ENCODE measurements around the gene RC3H2. TPM values are rescaled to one million over a fixed set of nuclear protein-coding genes. Genes with fewer than 3 reads are reported as not detected.

Gene RC3H2
- total RNA-seq, 1 experiment from 2014 or later: 37.5 TPM

GRCh38 chr9:122922713-122923112 is 17.6 kb upstream of the RC3H2 start:
- H3K4me3 Mint-ChIP-seq: peak overlapping the region; percentile 32
- DNase-seq (ENCODE audit: low spot score) (no peak), ATAC-seq (peak; percentile 72)
- no peaks in the 10 kb centered on the region for H3K27me3 Mint-ChIP-seq (ENCODE audit: low read depth)
- peaks cover 23% of the 10 kb centered on the region for H3K4me1 Mint-ChIP-seq
- TF ChIP-seq MYBL2 (CRISPR knock-in tag; IDR thresholded peaks at IDR 0.05) (no peak), USF2 (CRISPR knock-in tag; IDR thresholded peaks at IDR 0.05) (peak; percentile 51)
- H3K36me3 Mint-ChIP-seq: peaks cover 9% of the 10 kb centered on the region; the same call in 1 of the 2 replicates
- POLR2A ChIA-PET: interaction anchor here (0.6 to 1.2 kb wide), 3 partner anchors 10 to 82 kb away, joined by 4 to 5 read pairs (median 5); partner anchors contain the start of genes RABGAP1 and ZBTB6
- no peaks in the 10 kb centered on the region for H3K9me3 Mint-ChIP-seq
- H3K27ac Mint-ChIP-seq: peak overlapping the region; percentile 96
- CTCF ChIA-PET: interaction anchor here (0.9 kb wide), 1 partner anchor 17 kb away, joined by 3 read pairs; no protein-coding TSS in a partner anchor

- no peak for DNase-seq (ENCODE audit: low spot score)
- no peak overlapping the region for H3K27ac Mint-ChIP-seq
- peaks cover 9% of the 10 kb centered on the region; the same call in 1 of the 2 replicates for H3K36me3 Mint-ChIP-seq
- ChIA-PET CTCF (no interaction called here), POLR2A (no interaction called here)
- TF ChIP-seq ZNF281 (CRISPR knock-in tag; IDR thresholded peaks at IDR 0.05) (no peak), FOXK1 (CRISPR knock-in tag; IDR thresholded peaks at IDR 0.05) (no peak), TP53 (CRISPR knock-in tag; IDR thresholded peaks at IDR 0.05) (no peak), JAZF1 (CRISPR knock-in tag; IDR thresholded peaks at IDR 0.05) (no peak), ZNF416 (CRISPR knock-in tag; IDR thresholded peaks at IDR 0.05) (no peak), ZNF425 (CRISPR knock-in tag; conservative IDR thresholded peaks at IDR 0.05) (no peak)
- ATAC-seq: no peak
- H3K27me3 Mint-ChIP-seq (ENCODE audit: low read depth): no peaks in the 10 kb centered on the region
- H3K4me1 Mint-ChIP-seq: peaks cover 13% of the 10 kb centered on the region
- H3K9me3 Mint-ChIP-seq: no peaks in the 10 kb centered on the region
- no peak overlapping the region for H3K4me3 Mint-ChIP-seq
Measured at GRCh38 chr9:122918310-122918709, 13.2 kb upstream of the RC3H2 start.

- Mint-ChIP-seq H3K4me1 (peaks cover 12% of the 10 kb centered on the region; the same call in 1 of the 2 replicates), H3K36me3 (peaks cover 24% of the 10 kb centered on the region)
- POLR2A ChIA-PET: interaction anchor here (0.6 to 2.5 kb wide), 10 partner anchors 8 to 185 kb away, joined by 3 to 44 read pairs (median 5); partner anchors contain the start of genes RABGAP1, RC3H2 and ZBTB26
- no peak for TF ChIP-seq IRF2 (CRISPR knock-in tag; IDR thresholded peaks at IDR 0.05; ENCODE audit: borderline replicate concordance, low read depth)
- TF ChIP-seq TEAD1 (CRISPR knock-in tag; IDR thresholded peaks at IDR 0.05): 0 out of 2 replicates have a peak, but pooled peaks have one; percentile 14
- TF ChIP-seq, protein P1, sequence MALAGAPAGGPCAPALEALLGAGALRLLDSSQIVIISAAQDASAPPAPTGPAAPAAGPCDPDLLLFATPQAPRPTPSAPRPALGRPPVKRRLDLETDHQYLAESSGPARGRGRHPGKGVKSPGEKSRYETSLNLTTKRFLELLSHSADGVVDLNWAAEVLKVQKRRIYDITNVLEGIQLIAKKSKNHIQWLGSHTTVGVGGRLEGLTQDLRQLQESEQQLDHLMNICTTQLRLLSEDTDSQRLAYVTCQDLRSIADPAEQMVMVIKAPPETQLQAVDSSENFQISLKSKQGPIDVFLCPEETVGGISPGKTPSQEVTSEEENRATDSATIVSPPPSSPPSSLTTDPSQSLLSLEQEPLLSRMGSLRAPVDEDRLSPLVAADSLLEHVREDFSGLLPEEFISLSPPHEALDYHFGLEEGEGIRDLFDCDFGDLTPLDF (CRISPR knock-in tag; IDR thresholded peaks at IDR 0.05): no peak
- TF ChIP-seq, protein P2, sequence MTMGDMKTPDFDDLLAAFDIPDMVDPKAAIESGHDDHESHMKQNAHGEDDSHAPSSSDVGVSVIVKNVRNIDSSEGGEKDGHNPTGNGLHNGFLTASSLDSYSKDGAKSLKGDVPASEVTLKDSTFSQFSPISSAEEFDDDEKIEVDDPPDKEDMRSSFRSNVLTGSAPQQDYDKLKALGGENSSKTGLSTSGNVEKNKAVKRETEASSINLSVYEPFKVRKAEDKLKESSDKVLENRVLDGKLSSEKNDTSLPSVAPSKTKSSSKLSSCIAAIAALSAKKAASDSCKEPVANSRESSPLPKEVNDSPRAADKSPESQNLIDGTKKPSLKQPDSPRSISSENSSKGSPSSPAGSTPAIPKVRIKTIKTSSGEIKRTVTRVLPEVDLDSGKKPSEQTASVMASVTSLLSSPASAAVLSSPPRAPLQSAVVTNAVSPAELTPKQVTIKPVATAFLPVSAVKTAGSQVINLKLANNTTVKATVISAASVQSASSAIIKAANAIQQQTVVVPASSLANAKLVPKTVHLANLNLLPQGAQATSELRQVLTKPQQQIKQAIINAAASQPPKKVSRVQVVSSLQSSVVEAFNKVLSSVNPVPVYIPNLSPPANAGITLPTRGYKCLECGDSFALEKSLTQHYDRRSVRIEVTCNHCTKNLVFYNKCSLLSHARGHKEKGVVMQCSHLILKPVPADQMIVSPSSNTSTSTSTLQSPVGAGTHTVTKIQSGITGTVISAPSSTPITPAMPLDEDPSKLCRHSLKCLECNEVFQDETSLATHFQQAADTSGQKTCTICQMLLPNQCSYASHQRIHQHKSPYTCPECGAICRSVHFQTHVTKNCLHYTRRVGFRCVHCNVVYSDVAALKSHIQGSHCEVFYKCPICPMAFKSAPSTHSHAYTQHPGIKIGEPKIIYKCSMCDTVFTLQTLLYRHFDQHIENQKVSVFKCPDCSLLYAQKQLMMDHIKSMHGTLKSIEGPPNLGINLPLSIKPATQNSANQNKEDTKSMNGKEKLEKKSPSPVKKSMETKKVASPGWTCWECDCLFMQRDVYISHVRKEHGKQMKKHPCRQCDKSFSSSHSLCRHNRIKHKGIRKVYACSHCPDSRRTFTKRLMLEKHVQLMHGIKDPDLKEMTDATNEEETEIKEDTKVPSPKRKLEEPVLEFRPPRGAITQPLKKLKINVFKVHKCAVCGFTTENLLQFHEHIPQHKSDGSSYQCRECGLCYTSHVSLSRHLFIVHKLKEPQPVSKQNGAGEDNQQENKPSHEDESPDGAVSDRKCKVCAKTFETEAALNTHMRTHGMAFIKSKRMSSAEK (CRISPR knock-in tag; IDR thresholded peaks at IDR 0.05; ENCODE audit: borderline replicate concordance): 0 out of 2 replicates have a peak, but pooled peaks have one; percentile 22
- TF ChIP-seq, protein P3, sequence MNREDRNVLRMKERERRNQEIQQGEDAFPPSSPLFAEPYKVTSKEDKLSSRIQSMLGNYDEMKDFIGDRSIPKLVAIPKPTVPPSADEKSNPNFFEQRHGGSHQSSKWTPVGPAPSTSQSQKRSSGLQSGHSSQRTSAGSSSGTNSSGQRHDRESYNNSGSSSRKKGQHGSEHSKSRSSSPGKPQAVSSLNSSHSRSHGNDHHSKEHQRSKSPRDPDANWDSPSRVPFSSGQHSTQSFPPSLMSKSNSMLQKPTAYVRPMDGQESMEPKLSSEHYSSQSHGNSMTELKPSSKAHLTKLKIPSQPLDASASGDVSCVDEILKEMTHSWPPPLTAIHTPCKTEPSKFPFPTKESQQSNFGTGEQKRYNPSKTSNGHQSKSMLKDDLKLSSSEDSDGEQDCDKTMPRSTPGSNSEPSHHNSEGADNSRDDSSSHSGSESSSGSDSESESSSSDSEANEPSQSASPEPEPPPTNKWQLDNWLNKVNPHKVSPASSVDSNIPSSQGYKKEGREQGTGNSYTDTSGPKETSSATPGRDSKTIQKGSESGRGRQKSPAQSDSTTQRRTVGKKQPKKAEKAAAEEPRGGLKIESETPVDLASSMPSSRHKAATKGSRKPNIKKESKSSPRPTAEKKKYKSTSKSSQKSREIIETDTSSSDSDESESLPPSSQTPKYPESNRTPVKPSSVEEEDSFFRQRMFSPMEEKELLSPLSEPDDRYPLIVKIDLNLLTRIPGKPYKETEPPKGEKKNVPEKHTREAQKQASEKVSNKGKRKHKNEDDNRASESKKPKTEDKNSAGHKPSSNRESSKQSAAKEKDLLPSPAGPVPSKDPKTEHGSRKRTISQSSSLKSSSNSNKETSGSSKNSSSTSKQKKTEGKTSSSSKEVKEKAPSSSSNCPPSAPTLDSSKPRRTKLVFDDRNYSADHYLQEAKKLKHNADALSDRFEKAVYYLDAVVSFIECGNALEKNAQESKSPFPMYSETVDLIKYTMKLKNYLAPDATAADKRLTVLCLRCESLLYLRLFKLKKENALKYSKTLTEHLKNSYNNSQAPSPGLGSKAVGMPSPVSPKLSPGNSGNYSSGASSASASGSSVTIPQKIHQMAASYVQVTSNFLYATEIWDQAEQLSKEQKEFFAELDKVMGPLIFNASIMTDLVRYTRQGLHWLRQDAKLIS (CRISPR knock-in tag; IDR thresholded peaks at IDR 0.05; ENCODE audit: borderline replicate concordance): no peak
- TF ChIP-seq NFYB (CRISPR knock-in tag; conservative IDR thresholded peaks at IDR 0.05; ENCODE audit: low read depth): no peak
Measured at GRCh38 chr9:122912964-122913673, 8.0 kb upstream of the RC3H2 start, which contains the start of gene ZBTB6. Gene ZBTB6 (minus strand): TSS chr9:122913323. CDS start chr9:122912072, 1,251 bp downstream.

More at GRCh38 chr9:122912964-122913673, 8.0 kb upstream of the RC3H2 start, which contains the start of gene ZBTB6:
- Mint-ChIP-seq H3K4me3 (peak within 1 kb of the TSS; percentile 86), H3K27me3 (ENCODE audit: low read depth) (no peaks in the 10 kb centered on the region), H3K9me3 (no peaks in the 10 kb centered on the region), H3K27ac (peak within 1 kb of the TSS; percentile 96)
- ATAC-seq: peak; percentile 94
- CTCF ChIA-PET: interaction anchor here (0.6 to 1.3 kb wide), 4 partner anchors 28 to 437 kb away, joined by 4 to 7 read pairs (median 6); partner anchors contain the start of gene RABGAP1
- peak; percentile 62 for DNase-seq (ENCODE audit: low spot score)

All from WTC11 (cell line).